NCI-H128 (cell line): Measurements from ENCODE around the gene NEUROD4.
A peak's percentile ranks its signal among the peaks of the same experiment; 100 is the strongest.
"Not testable (repeated sequence)": the region's sequence is repeated elsewhere in the genome, so short reads cannot be mapped to it uniquely, and the experiment has no call there.

Experiments used
- DNase-seq: peaks from one replicate; lab custom pipeline; 2025; ENCODE audit not compliant: unreplicated experiment; lab: John Stamatoyannopoulos, UW

The NEUROD4 gene

GRCh38 chr12:55019784-55020183 is at the start of gene NEUROD4:
Gene NEUROD4, plus strand, starts transcription at chr12:55019974. Its CDS starts 6,466 bp downstream, at chr12:55026440.
- DNase-seq, result no peak

GRCh38 chr12:54970741-54971140 is 49.0 kb upstream of the NEUROD4 start:
- no peak for DNase-seq

GRCh38 chr12:54973556-54973955 is 46.2 kb upstream of the NEUROD4 start:
- DNase-seq, result no peak

- no peak for DNase-seq
These were observed 45.5 kb upstream of the NEUROD4 start for GRCh38 chr12:54974279-54974678.

- DNase-seq, result no peak
These were observed 44.5 kb upstream of the NEUROD4 start for GRCh38 chr12:54975272-54975671.

GRCh38 chr12:54975875-54976274 is 43.9 kb upstream of the NEUROD4 start:
- no peak for DNase-seq

- DNase-seq, result no peak
These were observed 42.6 kb upstream of the NEUROD4 start for GRCh38 chr12:54977155-54977554.

- no peak for DNase-seq
These were observed 41.9 kb upstream of the NEUROD4 start for GRCh38 chr12:54977857-54978256.

- DNase-seq, result no peak
These were observed 39.4 kb upstream of the NEUROD4 start for GRCh38 chr12:54980341-54980740.

- no peak for DNase-seq
These were observed 38.0 kb upstream of the NEUROD4 start for GRCh38 chr12:54981796-54982195.

- no peak for DNase-seq
These were observed 36.2 kb upstream of the NEUROD4 start for GRCh38 chr12:54983536-54984101.

GRCh38 chr12:54984658-54985376 is 35.0 kb upstream of the NEUROD4 start, which contains the start of gene TESPA1:
Gene TESPA1, minus strand, starts transcription at chr12:54984762. Its CDS starts 10,200 bp downstream, at chr12:54974562.
- no peak for DNase-seq

- not testable (repeated sequence) for DNase-seq
These were observed 33.0 kb upstream of the NEUROD4 start for GRCh38 chr12:54986773-54987172.

GRCh38 chr12:54987611-54988231 is 32.1 kb upstream of the NEUROD4 start:
- no peak for DNase-seq

GRCh38 chr12:54988402-54989054 is 31.2 kb upstream of the NEUROD4 start:
- no peak for DNase-seq

- no peak for DNase-seq
These were observed 29.9 kb upstream of the NEUROD4 start for GRCh38 chr12:54989829-54990228.

- DNase-seq, result no peak
These were observed 28.4 kb upstream of the NEUROD4 start for GRCh38 chr12:54991161-54991990.

GRCh38 chr12:54991991-54992375 is 27.8 kb upstream of the NEUROD4 start:
- no peak for DNase-seq

GRCh38 chr12:54993181-54993835 is 26.5 kb upstream of the NEUROD4 start:
- DNase-seq, result peak; percentile 12

- DNase-seq, result no peak
These were observed 23.6 kb upstream of the NEUROD4 start for GRCh38 chr12:54996205-54996604.
